ENCODE results near the gene SLC5A4.

DNA sequence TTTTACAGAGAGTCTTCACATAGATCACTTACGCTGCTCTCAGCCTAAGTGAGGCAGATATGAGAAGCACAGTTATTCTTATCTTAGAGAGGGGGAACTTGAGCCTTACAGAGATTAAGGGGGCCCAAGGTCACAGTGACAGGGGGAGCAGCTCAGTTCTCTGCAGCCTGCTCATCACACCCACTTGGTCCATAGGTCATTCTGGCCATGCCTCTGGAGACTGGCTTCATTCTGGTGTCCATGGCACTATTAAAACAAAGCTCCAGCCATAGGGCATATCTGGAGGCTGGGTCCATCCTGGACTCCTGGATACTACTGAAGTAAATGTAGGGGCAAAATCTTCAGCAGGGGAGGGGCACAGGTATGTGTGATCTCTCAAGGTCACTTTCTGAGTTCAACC lies 5.9 kb downstream of the SLC5A4 start:
- TF ChIP-seq YY1 (IDR thresholded peaks at IDR 0.05), result no peak
- TF ChIP-seq, protein P1, sequence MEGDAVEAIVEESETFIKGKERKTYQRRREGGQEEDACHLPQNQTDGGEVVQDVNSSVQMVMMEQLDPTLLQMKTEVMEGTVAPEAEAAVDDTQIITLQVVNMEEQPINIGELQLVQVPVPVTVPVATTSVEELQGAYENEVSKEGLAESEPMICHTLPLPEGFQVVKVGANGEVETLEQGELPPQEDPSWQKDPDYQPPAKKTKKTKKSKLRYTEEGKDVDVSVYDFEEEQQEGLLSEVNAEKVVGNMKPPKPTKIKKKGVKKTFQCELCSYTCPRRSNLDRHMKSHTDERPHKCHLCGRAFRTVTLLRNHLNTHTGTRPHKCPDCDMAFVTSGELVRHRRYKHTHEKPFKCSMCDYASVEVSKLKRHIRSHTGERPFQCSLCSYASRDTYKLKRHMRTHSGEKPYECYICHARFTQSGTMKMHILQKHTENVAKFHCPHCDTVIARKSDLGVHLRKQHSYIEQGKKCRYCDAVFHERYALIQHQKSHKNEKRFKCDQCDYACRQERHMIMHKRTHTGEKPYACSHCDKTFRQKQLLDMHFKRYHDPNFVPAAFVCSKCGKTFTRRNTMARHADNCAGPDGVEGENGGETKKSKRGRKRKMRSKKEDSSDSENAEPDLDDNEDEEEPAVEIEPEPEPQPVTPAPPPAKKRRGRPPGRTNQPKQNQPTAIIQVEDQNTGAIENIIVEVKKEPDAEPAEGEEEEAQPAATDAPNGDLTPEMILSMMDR (IDR thresholded peaks at IDR 0.05; ENCODE audit: low read depth, low read length, missing input control), result no peak

Measured in liver (tissue), 2 donors.